ENCODE measurements around the gene RNF208.

The RNF208 gene

GRCh38 chr9:137214620-137215019, 7.4 kb downstream of the RNF208 start:
- Histone ChIP-seq H4K91ac (ENCODE audit: low read length) (no peak overlapping the region), H2BK15ac (ENCODE audit: low read depth, poor library complexity, severe bottlenecking) (no peak overlapping the region), H3K14ac (ENCODE audit: low read length in 2 of 2) (no peak overlapping the region), H2AK5ac (ENCODE audit: low read length, severe bottlenecking) (no peak overlapping the region), H2BK120ac (ENCODE audit: low read depth, low read length) (no peak overlapping the region), H3K9ac (ENCODE audit: low read length) (no peak overlapping the region), H3K4ac (ENCODE audit: low read depth in 1 of 2, low read length in 2 of 2) (no peak overlapping the region), H3K23ac (ENCODE audit: low read length in 2 of 2) (no peak overlapping the region), H2BK12ac (ENCODE audit: low read length in 2 of 2) (no peak overlapping the region), H3K4me2 (ENCODE audit: low read length, poor library complexity, severe bottlenecking) (no peak overlapping the region), H3K36me3 (ENCODE audit: control insufficient read depth in 1 of 2, insufficient read depth in 2 of 2, low read depth in 1 of 2, low read length in 2 of 2) (peaks cover 5 to 70% of the 10 kb centered on the region in 2 experiments), H3K4me1 (ENCODE audit: control insufficient read depth, insufficient read depth, low read depth, low read length) (peaks cover 33% of the 10 kb centered on the region), H3K27me3 (ENCODE audit: control insufficient read depth in 1 of 2, insufficient read depth in 1 of 2, low read length in 2 of 2) (no peaks in the 10 kb centered on the region), H3K9me3 (ENCODE audit: control insufficient read depth, low read length) (no peaks in the 10 kb centered on the region), H4K8ac (ENCODE audit: low read length) (no peak overlapping the region), H3K4me3 (ENCODE audit: insufficient read depth in 1 of 2, low read depth in 1 of 2, low read length in 2 of 2) (no peak overlapping the region), H2AFZ (ENCODE audit: low read depth, low read length) (no peak overlapping the region), H3K27ac (ENCODE audit: low read length, poor library complexity, severe bottlenecking) (no peak overlapping the region), H3K79me1 (replicated peaks; ENCODE audit: low read length, poor library complexity, severe bottlenecking) (peaks cover 3% of the 10 kb centered on the region), H2BK5ac (ENCODE audit: low read depth, low read length, poor library complexity, severe bottlenecking) (no peak overlapping the region), H3K18ac (ENCODE audit: low read depth in 1 of 2, low read length in 2 of 2) (no peak overlapping the region)
- WGBS, result 96% methylated on average over 19 of the region's 19 CpGs
- no peak for DNase-seq

- Histone ChIP-seq H3K18ac (ENCODE audit: low read depth in 1 of 2, low read length in 2 of 2) (no peak overlapping the region), H4K8ac (ENCODE audit: low read length) (peak overlapping the region; percentile 10), H2AFZ (ENCODE audit: low read depth, low read length) (no peak overlapping the region), H2BK15ac (ENCODE audit: low read depth, poor library complexity, severe bottlenecking) (no peak overlapping the region), H3K9me3 (ENCODE audit: control insufficient read depth, low read length) (no peaks in the 10 kb centered on the region), H3K14ac (ENCODE audit: low read length in 2 of 2) (no peak overlapping the region), H4K91ac (ENCODE audit: low read length) (no peak overlapping the region), H3K4me3 (ENCODE audit: insufficient read depth in 1 of 2, low read depth in 1 of 2, low read length in 2 of 2) (no peak overlapping the region), H2BK5ac (ENCODE audit: low read depth, low read length, poor library complexity, severe bottlenecking) (no peak overlapping the region), H2BK12ac (ENCODE audit: low read length in 2 of 2) (no peak overlapping the region), H2AK5ac (ENCODE audit: low read length, severe bottlenecking) (no peak overlapping the region), H3K79me1 (replicated peaks; ENCODE audit: low read length, poor library complexity, severe bottlenecking) (peaks cover 7% of the 10 kb centered on the region), H3K27me3 (ENCODE audit: control insufficient read depth in 1 of 2, insufficient read depth in 1 of 2, low read length in 2 of 2) (no peaks in the 10 kb centered on the region), H3K9ac (ENCODE audit: low read length) (no peak overlapping the region), H3K23ac (ENCODE audit: low read length in 2 of 2) (no peak overlapping the region), H3K4me2 (ENCODE audit: low read length, poor library complexity, severe bottlenecking) (no peak overlapping the region), H3K4ac (ENCODE audit: low read depth in 1 of 2, low read length in 2 of 2) (no peak overlapping the region), H3K36me3 (ENCODE audit: control insufficient read depth in 1 of 2, insufficient read depth in 2 of 2, low read depth in 1 of 2, low read length in 2 of 2) (peaks cover 11 to 83% of the 10 kb centered on the region in 2 experiments), H2BK120ac (ENCODE audit: low read depth, low read length) (no peak overlapping the region), H3K27ac (ENCODE audit: low read length, poor library complexity, severe bottlenecking) (no peak overlapping the region), H3K4me1 (ENCODE audit: control insufficient read depth, insufficient read depth, low read depth, low read length) (peaks cover 23% of the 10 kb centered on the region)
- DNase-seq, result no peak
- 96% methylated on average over 49 of the region's 49 CpGs for WGBS
Measured at GRCh38 chr9:137213160-137214060, 8.6 kb downstream of the RNF208 start.

GRCh38 chr9:137212520-137212919, 9.5 kb downstream of the RNF208 start:
- H4K91ac ChIP-seq (ENCODE audit: low read length), result no peak overlapping the region
- no peak overlapping the region for H2AFZ ChIP-seq (ENCODE audit: low read depth, low read length)
- H3K23ac ChIP-seq (ENCODE audit: low read length in 2 of 2), result no peak overlapping the region
- no peaks in the 10 kb centered on the region for H3K9me3 ChIP-seq (ENCODE audit: control insufficient read depth, low read length)
- no peak overlapping the region for H3K4ac ChIP-seq (ENCODE audit: low read depth in 1 of 2, low read length in 2 of 2)
- no peak overlapping the region for H3K18ac ChIP-seq (ENCODE audit: low read depth in 1 of 2, low read length in 2 of 2)
- no peak for DNase-seq
- H2BK15ac ChIP-seq (ENCODE audit: low read depth, poor library complexity, severe bottlenecking), result no peak overlapping the region
- peaks cover 13 to 85% of the 10 kb centered on the region in 2 experiments for H3K36me3 ChIP-seq (ENCODE audit: control insufficient read depth in 1 of 2, insufficient read depth in 2 of 2, low read depth in 1 of 2, low read length in 2 of 2)
- no peak overlapping the region for H2BK120ac ChIP-seq (ENCODE audit: low read depth, low read length)
- H2BK5ac ChIP-seq (ENCODE audit: low read depth, low read length, poor library complexity, severe bottlenecking), result no peak overlapping the region
- no peak overlapping the region for H4K8ac ChIP-seq (ENCODE audit: low read length)
- H3K79me1 ChIP-seq (replicated peaks; ENCODE audit: low read length, poor library complexity, severe bottlenecking), result peaks cover 8% of the 10 kb centered on the region
- H3K9ac ChIP-seq (ENCODE audit: low read length), result no peak overlapping the region
- H3K4me1 ChIP-seq (ENCODE audit: control insufficient read depth, insufficient read depth, low read depth, low read length), result peaks cover 14% of the 10 kb centered on the region
- H2AK5ac ChIP-seq (ENCODE audit: low read length, severe bottlenecking), result no peak overlapping the region
- H3K4me3 ChIP-seq (ENCODE audit: insufficient read depth in 1 of 2, low read depth in 1 of 2, low read length in 2 of 2), result no peak overlapping the region
- no peak overlapping the region for H3K27ac ChIP-seq (ENCODE audit: low read length, poor library complexity, severe bottlenecking)
- H3K4me2 ChIP-seq (ENCODE audit: low read length, poor library complexity, severe bottlenecking), result no peak overlapping the region
- no peak overlapping the region for H2BK12ac ChIP-seq (ENCODE audit: low read length in 2 of 2)
- H3K27me3 ChIP-seq (ENCODE audit: control insufficient read depth in 1 of 2, insufficient read depth in 1 of 2, low read length in 2 of 2), result no peaks in the 10 kb centered on the region
- 92% methylated on average over 21 of the region's 21 CpGs for WGBS
- no peak overlapping the region for H3K14ac ChIP-seq (ENCODE audit: low read length in 2 of 2)

- H2BK5ac ChIP-seq (ENCODE audit: low read depth, low read length, poor library complexity, severe bottlenecking), result no peak overlapping the region
- H3K27me3 ChIP-seq (ENCODE audit: control insufficient read depth in 1 of 2, insufficient read depth in 1 of 2, low read length in 2 of 2), result no peaks in the 10 kb centered on the region
- no peak overlapping the region for H3K4me2 ChIP-seq (ENCODE audit: low read length, poor library complexity, severe bottlenecking)
- H4K8ac ChIP-seq (ENCODE audit: low read length), result no peak overlapping the region
- H2AK5ac ChIP-seq (ENCODE audit: low read length, severe bottlenecking), result no peak overlapping the region
- no peak overlapping the region for H2BK15ac ChIP-seq (ENCODE audit: low read depth, poor library complexity, severe bottlenecking)
- no peak overlapping the region for H3K4ac ChIP-seq (ENCODE audit: low read depth in 1 of 2, low read length in 2 of 2)
- H3K79me1 ChIP-seq (replicated peaks; ENCODE audit: low read length, poor library complexity, severe bottlenecking), result peaks cover 17% of the 10 kb centered on the region
- H4K91ac ChIP-seq (ENCODE audit: low read length), result no peak overlapping the region
- no peak overlapping the region for H3K9ac ChIP-seq (ENCODE audit: low read length)
- no peak overlapping the region for H3K23ac ChIP-seq (ENCODE audit: low read length in 2 of 2)
- no peak overlapping the region for H3K27ac ChIP-seq (ENCODE audit: low read length, poor library complexity, severe bottlenecking)
- peaks cover 21 to 88% of the 10 kb centered on the region in 2 experiments for H3K36me3 ChIP-seq (ENCODE audit: control insufficient read depth in 1 of 2, insufficient read depth in 2 of 2, low read depth in 1 of 2, low read length in 2 of 2)
- H3K14ac ChIP-seq (ENCODE audit: low read length in 2 of 2), result no peak overlapping the region
- no peaks in the 10 kb centered on the region for H3K9me3 ChIP-seq (ENCODE audit: control insufficient read depth, low read length)
- no peak overlapping the region for H2BK120ac ChIP-seq (ENCODE audit: low read depth, low read length)
- H3K4me3 ChIP-seq (ENCODE audit: insufficient read depth in 1 of 2, low read depth in 1 of 2, low read length in 2 of 2), result no peak overlapping the region
- 88% methylated on average over 13 of the region's 13 CpGs for WGBS
- peaks cover 10% of the 10 kb centered on the region for H3K4me1 ChIP-seq (ENCODE audit: control insufficient read depth, insufficient read depth, low read depth, low read length)
- no peak overlapping the region for H3K18ac ChIP-seq (ENCODE audit: low read depth in 1 of 2, low read length in 2 of 2)
- H2AFZ ChIP-seq (ENCODE audit: low read depth, low read length), result no peak overlapping the region
- no peak overlapping the region for H2BK12ac ChIP-seq (ENCODE audit: low read length in 2 of 2)
- no peak for DNase-seq
Measured at GRCh38 chr9:137211532-137211931, 10.5 kb downstream of the RNF208 start.
